Tongue (tissue), 2 donors: ENCODE data around the gene TPCN2. TPM values are rescaled to one million over a fixed set of nuclear protein-coding genes. Genes with fewer than 3 reads are reported as not detected.

Source experiments
- DNase-seq: peaks from one replicate; pipeline ENCODE4 v3.0.0-alpha.2; 2015
- total RNA-seq: library from RNA; depleted of rRNA; stranded (reverse); fragments of >200 nt; gene quantifications from one replicate; pipeline ENCODE4 v1.2.3, GENCODE V29; 2014

TPCN2 gene
- total RNA-seq, 1 donor from 2014 or later, result 11.5 TPM

GRCh38 chr11:69094915-69095290, 46.2 kb downstream of the TPCN2 start:
- DNase-seq, result no peak

GRCh38 chr11:69095300-69095699, 46.6 kb downstream of the TPCN2 start:
- no peak for DNase-seq

GRCh38 chr11:69096473-69096872, 47.7 kb downstream of the TPCN2 start:
- no peak for DNase-seq

- no peak for DNase-seq
Observed at GRCh38 chr11:69097263-69097662, 48.5 kb downstream of the TPCN2 start.

- no peak for DNase-seq
Observed at GRCh38 chr11:69099180-69099579, 50.4 kb downstream of the TPCN2 start.

GRCh38 chr11:69100454-69101114, 51.9 kb downstream of the TPCN2 start:
- no peak for DNase-seq

- DNase-seq, result peak; percentile 87
Observed at GRCh38 chr11:69101115-69101791, 52.5 kb downstream of the TPCN2 start.

- DNase-seq, result no peak
Observed at GRCh38 chr11:69101792-69102695, 53.3 kb downstream of the TPCN2 start.

GRCh38 chr11:69102732-69103615, 54.2 kb downstream of the TPCN2 start:
- peak; percentile 51 for DNase-seq

GRCh38 chr11:69104212-69104855, 55.6 kb downstream of the TPCN2 start:
- no peak for DNase-seq

- DNase-seq, result no peak
Observed at GRCh38 chr11:69104856-69105395, 56.2 kb downstream of the TPCN2 start.

- DNase-seq, result no peak
Observed at GRCh38 chr11:69105461-69106030, 56.8 kb downstream of the TPCN2 start.

- DNase-seq, result no peak
Observed at GRCh38 chr11:69106031-69106811, 57.5 kb downstream of the TPCN2 start.

- no peak for DNase-seq
Observed at GRCh38 chr11:69107413-69107812, 58.7 kb downstream of the TPCN2 start.

GRCh38 chr11:69108030-69108429, 59.3 kb downstream of the TPCN2 start:
- DNase-seq, result no peak

GRCh38 chr11:69108559-69108958, 59.8 kb downstream of the TPCN2 start:
- no peak for DNase-seq

- DNase-seq, result no peak
Observed at GRCh38 chr11:69109101-69109500, 60.4 kb downstream of the TPCN2 start.

GRCh38 chr11:69110451-69110850, 61.7 kb downstream of the TPCN2 start:
- DNase-seq, result no peak

- DNase-seq, result no peak
Observed at GRCh38 chr11:69111624-69112542, 63.2 kb downstream of the TPCN2 start.
